GM21723 (cell line): ENCODE measurements around the gene DDX10.
"Not testable (repeated sequence)": the region's sequence is repeated elsewhere in the genome, so short reads cannot be mapped to it uniquely, and the experiment has no call there.

Experiments
- ATAC-seq: cut with Tn5 transposase; IDR thresholded peaks from one replicate; pipeline ENCODE4 v1.9.1; 2021; ENCODE audit warnings: mild to moderate bottlenecking, moderate library complexity; ENCODE audit not compliant: unreplicated experiment

Gene DDX10

GRCh38 chr11:108654100-108654499 is 10.8 kb upstream of the DDX10 start:
- ATAC-seq: not testable (repeated sequence)

- no peak for ATAC-seq
Measured at GRCh38 chr11:108654994-108655631, 9.8 kb upstream of the DDX10 start.

- no peak for ATAC-seq
Measured at GRCh38 chr11:108662700-108663099, 2.2 kb upstream of the DDX10 start.

GRCh38 chr11:108663154-108663877 is 1.6 kb upstream of the DDX10 start:
- peak; percentile 46 for ATAC-seq

GRCh38 chr11:108666373-108666772 is 1.5 kb downstream of the DDX10 start:
- ATAC-seq: no peak

GRCh38 chr11:108669286-108669685 is 4.4 kb downstream of the DDX10 start:
- no peak for ATAC-seq

GRCh38 chr11:108669711-108670110 is 4.8 kb downstream of the DDX10 start:
- no peak for ATAC-seq

- ATAC-seq: no peak
Measured at GRCh38 chr11:108670451-108670850, 5.6 kb downstream of the DDX10 start.

GRCh38 chr11:108672113-108672512 is 7.2 kb downstream of the DDX10 start:
- no peak for ATAC-seq

GRCh38 chr11:108672786-108673185 is 7.9 kb downstream of the DDX10 start:
- ATAC-seq: no peak

- no peak for ATAC-seq
Measured at GRCh38 chr11:108679045-108679444, 14.2 kb downstream of the DDX10 start.

GRCh38 chr11:108680271-108680670 is 15.4 kb downstream of the DDX10 start:
- ATAC-seq: no peak

GRCh38 chr11:108685419-108686130 is 20.7 kb downstream of the DDX10 start:
- ATAC-seq: no peak

- ATAC-seq: no peak
Measured at GRCh38 chr11:108693852-108694251, 29.0 kb downstream of the DDX10 start.

GRCh38 chr11:108694846-108695245 is 30.0 kb downstream of the DDX10 start:
- no peak for ATAC-seq

GRCh38 chr11:108697872-108698473 is 33.1 kb downstream of the DDX10 start:
- ATAC-seq: peak; percentile 90

- peak; percentile 56 for ATAC-seq
Measured at GRCh38 chr11:108698844-108699642, 34.2 kb downstream of the DDX10 start.

GRCh38 chr11:108703916-108704315 is 39.0 kb downstream of the DDX10 start:
- ATAC-seq: no peak

GRCh38 chr11:108705061-108705460 is 40.2 kb downstream of the DDX10 start:
- no peak for ATAC-seq

- ATAC-seq: no peak
Measured at GRCh38 chr11:108708173-108708572, 43.3 kb downstream of the DDX10 start.

GRCh38 chr11:108709741-108710140 is 44.9 kb downstream of the DDX10 start:
- no peak for ATAC-seq
